A673 (cell line): ENCODE results near the gene RAD23A.

Source experiments
- CTCF ChIP-seq: fragments of 300-800, 200-600 bp; sonication (generic); conservative IDR thresholded peaks from 2 replicates; pipeline ENCODE4 v1.5.1; 2017; ENCODE audit warnings: low read depth, mild to moderate bottlenecking, antibody characterized with exemption, low read length, moderate library complexity, mixed read lengths
- EZH2 ChIP-seq: fragments of 200-600 bp; sonication (generic); IDR thresholded peaks from 2 replicates; pipeline ENCODE4 v1.6.1; 2017; ENCODE audit warnings: borderline replicate concordance, low read depth, mild to moderate bottlenecking, mixed read lengths, antibody characterized with exemption, low read length; ENCODE audit not compliant: poor library complexity, severe bottlenecking

- TF ChIP-seq CTCF = no peak
- no peak for TF ChIP-seq EZH2
These were observed 13.8 kb downstream of the RAD23A start for GRCh38 chr19:12959481-12959880.
